ENCODE data around the gene TSPAN6. TPM values are rescaled to one million over a fixed set of nuclear protein-coding genes. Genes with fewer than 3 reads are reported as not detected.

The TSPAN6 gene
- total RNA-seq, 1 donor, result 44.5 TPM

- TF ChIP-seq, protein P1, sequence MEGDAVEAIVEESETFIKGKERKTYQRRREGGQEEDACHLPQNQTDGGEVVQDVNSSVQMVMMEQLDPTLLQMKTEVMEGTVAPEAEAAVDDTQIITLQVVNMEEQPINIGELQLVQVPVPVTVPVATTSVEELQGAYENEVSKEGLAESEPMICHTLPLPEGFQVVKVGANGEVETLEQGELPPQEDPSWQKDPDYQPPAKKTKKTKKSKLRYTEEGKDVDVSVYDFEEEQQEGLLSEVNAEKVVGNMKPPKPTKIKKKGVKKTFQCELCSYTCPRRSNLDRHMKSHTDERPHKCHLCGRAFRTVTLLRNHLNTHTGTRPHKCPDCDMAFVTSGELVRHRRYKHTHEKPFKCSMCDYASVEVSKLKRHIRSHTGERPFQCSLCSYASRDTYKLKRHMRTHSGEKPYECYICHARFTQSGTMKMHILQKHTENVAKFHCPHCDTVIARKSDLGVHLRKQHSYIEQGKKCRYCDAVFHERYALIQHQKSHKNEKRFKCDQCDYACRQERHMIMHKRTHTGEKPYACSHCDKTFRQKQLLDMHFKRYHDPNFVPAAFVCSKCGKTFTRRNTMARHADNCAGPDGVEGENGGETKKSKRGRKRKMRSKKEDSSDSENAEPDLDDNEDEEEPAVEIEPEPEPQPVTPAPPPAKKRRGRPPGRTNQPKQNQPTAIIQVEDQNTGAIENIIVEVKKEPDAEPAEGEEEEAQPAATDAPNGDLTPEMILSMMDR (IDR thresholded peaks at IDR 0.05; ENCODE audit: insufficient read depth, low read depth, low read length), result peak; percentile 10
- H3K4me3 ChIP-seq (ENCODE audit: low read depth, low read length), result no peak overlapping the region
- no peak for DNase-seq (ENCODE audit: low read depth)
Measured at GRCh38 chrX:100609591-100609990, 27.0 kb downstream of the TSPAN6 start.

DNA sequence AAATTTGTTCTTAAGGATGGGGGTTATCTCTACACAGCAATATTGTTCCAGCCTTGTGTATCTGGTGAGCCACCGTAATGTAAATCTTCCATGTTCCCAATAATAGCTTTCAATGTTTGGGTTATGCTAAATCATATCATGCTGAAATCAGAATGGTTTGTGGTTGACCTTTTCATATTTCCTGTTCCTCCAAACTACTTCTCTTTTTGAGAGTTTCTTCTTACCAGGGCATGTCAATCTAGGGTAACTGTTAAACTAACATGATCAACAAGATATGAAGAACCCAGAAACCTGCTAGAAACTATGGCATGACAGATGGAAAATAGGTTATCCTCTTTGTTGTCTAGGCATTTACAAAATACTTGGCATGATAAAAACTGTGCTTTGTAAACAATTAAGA lies 29.9 kb downstream of the TSPAN6 start:
- TF ChIP-seq, protein P1 (IDR thresholded peaks at IDR 0.05; ENCODE audit: insufficient read depth, low read depth, low read length), result no peak
- DNase-seq (ENCODE audit: low read depth), result no peak
- H3K4me3 ChIP-seq (ENCODE audit: low read depth, low read length), result no peak overlapping the region

GRCh38 chrX:100600758-100601157 lies 35.8 kb downstream of the TSPAN6 start:
- no peak overlapping the region for H3K4me3 ChIP-seq (ENCODE audit: low read depth, low read length)
- TF ChIP-seq, protein P1 (IDR thresholded peaks at IDR 0.05; ENCODE audit: insufficient read depth, low read depth, low read length), result no peak
- no peak for DNase-seq (ENCODE audit: low read depth)

- DNase-seq (ENCODE audit: low read depth), result no peak
- TF ChIP-seq, protein P1 (IDR thresholded peaks at IDR 0.05; ENCODE audit: insufficient read depth, low read depth, low read length), result no peak
- H3K4me3 ChIP-seq (ENCODE audit: low read depth, low read length), result no peak overlapping the region
Measured at GRCh38 chrX:100600340-100600739, 36.3 kb downstream of the TSPAN6 start.

GRCh38 chrX:100599456-100599855 lies 37.1 kb downstream of the TSPAN6 start:
- TF ChIP-seq, protein P1 (IDR thresholded peaks at IDR 0.05; ENCODE audit: insufficient read depth, low read depth, low read length), result no peak
- no peak for DNase-seq (ENCODE audit: low read depth)

GRCh38 chrX:100596601-100597000 lies 40.0 kb downstream of the TSPAN6 start:
- no peak for DNase-seq (ENCODE audit: low read depth)
- H3K4me3 ChIP-seq (ENCODE audit: low read depth, low read length), result no peak overlapping the region
- TF ChIP-seq, protein P1 (IDR thresholded peaks at IDR 0.05; ENCODE audit: insufficient read depth, low read depth, low read length), result no peak

More at GRCh38 chrX:100599456-100599855, 37.1 kb downstream of the TSPAN6 start:
- no peak overlapping the region for H3K4me3 ChIP-seq (ENCODE audit: low read depth, low read length)

- DNase-seq (ENCODE audit: low read depth), result no peak
- no peak overlapping the region for H3K4me3 ChIP-seq (ENCODE audit: low read depth, low read length)
- TF ChIP-seq, protein P1 (IDR thresholded peaks at IDR 0.05; ENCODE audit: insufficient read depth, low read depth, low read length), result no peak
Measured at GRCh38 chrX:100593581-100593980, 43.0 kb downstream of the TSPAN6 start.

Data from fibroblast of villous mesenchyme (primary cell).